Small intestine (tissue), 7 donors: ENCODE results near the gene COL4A3. TPM values are rescaled to one million over a fixed set of nuclear protein-coding genes. Genes with fewer than 3 reads are reported as not detected.

Source experiments
- DNase-seq, 2 donors: peaks; one replicate each; pipeline versions ENCODE4 v3.0.0 to v3.0.0-alpha.2; 2013
- FAIRE-seq: peaks from 2 replicates; lab custom pipeline; 2012; peaks lifted over from hg19 to GRCh38; lab: Jason Lieb, UNC
- H3K27ac ChIP-seq, 3 donors: one replicate each; pipeline ENCODE4 v1.5.1; 2013; ENCODE audit warnings: low read length in 2 of 3, mild to moderate bottlenecking in 2 of 3, control low read depth in 1 of 3, inconsistent platforms in 1 of 3, low read depth in 1 of 3, moderate library complexity in 1 of 3
- H3K27me3 ChIP-seq, 3 donors: one replicate each; pipeline ENCODE4 v1.6.1; 2013; ENCODE audit warnings: low read length in 3 of 3, inconsistent platforms in 1 of 3; ENCODE audit not compliant: control insufficient read depth in 3 of 3, insufficient read depth in 3 of 3
- H3K36me3 ChIP-seq, 3 donors: one replicate each; pipeline ENCODE4 v1.6.1; 2013; ENCODE audit warnings: low read length in 3 of 3, inconsistent platforms in 1 of 3, low read depth in 1 of 3, mild to moderate bottlenecking in 1 of 3, moderate library complexity in 1 of 3; ENCODE audit not compliant: control insufficient read depth in 3 of 3, insufficient read depth in 2 of 3
- H3K4me1 ChIP-seq, 3 donors: one replicate each; pipeline ENCODE4 v1.6.1; 2013; ENCODE audit warnings: low read length in 2 of 3, inconsistent platforms in 1 of 3, low read depth in 1 of 3, mild to moderate bottlenecking in 1 of 3, moderate library complexity in 1 of 3; ENCODE audit not compliant: control insufficient read depth in 3 of 3, insufficient read depth in 2 of 3
- H3K4me3 ChIP-seq, 3 donors: one replicate each; pipeline ENCODE4 v1.5.1; 2013; ENCODE audit warnings: low read length in 3 of 3, control low read depth in 1 of 3, inconsistent platforms in 1 of 3, low read depth in 1 of 3, mild to moderate bottlenecking in 1 of 3, moderate library complexity in 1 of 3
- H3K9me3 ChIP-seq, 2 donors: one replicate each; pipeline ENCODE4 v1.6.1; 2013; ENCODE audit warnings: low read depth in 1 of 2, low read length in 1 of 2; ENCODE audit not compliant: control insufficient read depth in 2 of 2, insufficient read depth in 1 of 2
- WGBS, 3 donors: extraction: QIAGEN DNeasy Blood & Tissue Kit; methylation state at CpG; one replicate each; pipeline ENCODE4 v1.1.7; 2013; 5-methylcytosine and 5-hydroxymethylcytosine counted together
- polyA plus RNA-seq, 4 donors: library from polyadenylated mRNA; stranded (reverse) in 3 of 4; unstranded in 1 of 4; fragments of 200-250 nt in 3 of 4; fragments of 120-200 nt in 1 of 4; gene quantifications; one replicate each; pipeline versions ENCODE4 v1.2.1 to v1.2.3, GENCODE V29; 2013
- donor health status: healthy with polysubstance abuse.
- donor health status: control.
- donor health status: control.
- donor health status: Bipolar disorder and iron deficiency.
- donor health status: healthy.

The COL4A3 gene
- polyA plus RNA-seq, 4 donors, result under 0.01 to 0.21 (median 0.01) TPM; not detected in 1

DNA sequence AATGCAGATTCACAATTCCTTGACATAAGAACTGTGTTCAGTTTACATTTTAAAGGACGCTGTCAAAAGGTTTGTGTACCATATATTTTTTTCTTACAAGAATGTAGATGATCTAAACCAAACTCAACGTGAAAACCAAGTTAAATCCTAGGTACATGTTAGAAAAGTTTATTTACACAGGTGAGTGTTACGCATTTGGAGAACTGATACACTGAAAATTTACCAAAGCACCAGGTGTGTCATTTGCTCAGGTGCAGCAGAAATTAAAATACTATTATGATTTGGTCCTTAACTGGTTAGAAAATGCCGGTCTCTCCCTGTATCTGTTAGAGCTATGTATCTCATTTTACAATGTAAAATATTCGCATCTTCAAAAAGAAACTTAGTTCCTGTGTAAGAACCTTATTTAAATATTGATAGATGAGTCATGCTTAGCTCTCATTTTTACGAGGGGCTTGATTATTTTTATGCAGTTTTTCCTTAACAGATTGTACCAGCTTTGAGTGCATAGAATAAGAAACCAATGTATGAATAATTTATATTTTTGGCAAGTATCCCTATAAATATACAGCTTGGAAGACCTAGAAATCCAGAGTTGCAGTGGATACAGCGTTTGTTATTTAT is 185.7 kb downstream of the COL4A3 start:
- H3K27ac ChIP-seq, result no peak overlapping the region
- H3K36me3 ChIP-seq, result peaks cover 2 to 8% (median 7%) of the 10 kb centered on the region in 3 donors
- DNase-seq, result no peak
- no peak overlapping the region for H3K4me3 ChIP-seq
- no peaks in the 10 kb centered on the region for H3K4me1 ChIP-seq
- WGBS, 3 donors, result 66 to 86% (median 79%) methylated on average over 7 of the region's 7 CpGs
- no peaks in the 10 kb centered on the region for H3K27me3 ChIP-seq
- FAIRE-seq, result no peak
- no peaks in the 10 kb centered on the region for H3K9me3 ChIP-seq

GRCh38 chr2:227351639-227352038 is 187.2 kb downstream of the COL4A3 start:
- FAIRE-seq (no peak), DNase-seq (no peak)
- no peaks in the 10 kb centered on the region for H3K4me1 ChIP-seq
- H3K9me3 ChIP-seq, result no peaks in the 10 kb centered on the region
- no peak overlapping the region for H3K4me3 ChIP-seq
- no peak overlapping the region for H3K27ac ChIP-seq
- H3K36me3 ChIP-seq, result peaks cover 7 to 10% (median 10%) of the 10 kb centered on the region in 3 donors
- H3K27me3 ChIP-seq, result no peaks in the 10 kb centered on the region
- 65 to 69% (median 68%) methylated on average over 4 of the region's 4 CpGs for whole genome bisulfite sequencing, 3 donors

GRCh38 chr2:227360351-227360750 is 195.9 kb downstream of the COL4A3 start:
- WGBS, 3 donors, result 68 to 81% (median 80%) methylated on average over 5 of the region's 5 CpGs
- DNase-seq (no peak), FAIRE-seq (no peak)
- no peaks in the 10 kb centered on the region for H3K9me3 ChIP-seq
- H3K36me3 ChIP-seq, result peaks cover 14 to 20% (median 19%) of the 10 kb centered on the region in 3 donors
- no peaks in the 10 kb centered on the region for H3K4me1 ChIP-seq
- H3K27me3 ChIP-seq, result no peaks in the 10 kb centered on the region
- no peak overlapping the region for H3K4me3 ChIP-seq
- H3K27ac ChIP-seq, result no peak overlapping the region

GRCh38 chr2:227363756-227364155 is 199.3 kb downstream of the COL4A3 start:
- 89 to 91% (median 91%) methylated on average over 6 of the region's 6 CpGs for WGBS, 3 donors
- H3K4me1 ChIP-seq, result no peaks in the 10 kb centered on the region

More at GRCh38 chr2:227363756-227364155, 199.3 kb downstream of the COL4A3 start:
- no peak for FAIRE-seq
- DNase-seq, result peak in 1 of 2 donors; percentile 19
- no peaks in the 10 kb centered on the region for H3K27me3 ChIP-seq
- no peak overlapping the region for H3K27ac ChIP-seq
- H3K9me3 ChIP-seq, result no peaks in the 10 kb centered on the region
- H3K36me3 ChIP-seq, result peaks cover 4 to 20% (median 17%) of the 10 kb centered on the region in 3 donors
- no peak overlapping the region for H3K4me3 ChIP-seq

Other genes starting within 250 kb of the COL4A3 start
- under 1 TPM in 3 of 4 donors, not detected in 1; under 0.01 to 0.21 (median 0.19) TPM for gene COL4A4, start 419 bp upstream of the COL4A3 start, polyA plus RNA-seq
- 10 to 100 TPM; 68.8 to 86.6 (median 80.9) TPM for gene MFF, start 160.6 kb downstream of the COL4A3 start, polyA plus RNA-seq
- 100 to 1,000 TPM; 175 to 336 (median 206) TPM for gene TM4SF20, start 214.7 kb downstream of the COL4A3 start, polyA plus RNA-seq
- gene SCYGR1, start 223.3 kb downstream of the COL4A3 start, polyA plus RNA-seq, result not detected